ENCODE data around the gene ATP2C1.

ATP2C1 gene

GRCh38 chr3:131053043-131053859 lies 159.4 kb downstream of the ATP2C1 start:
- DNase-seq: no peak
